CD14-positive monocyte (primary cell): ENCODE measurements around the gene MS4A4A. TPM values are rescaled to one million over a fixed set of nuclear protein-coding genes. Genes with fewer than 3 reads are reported as not detected.

Experiments
- DNase-seq, 3 donors: peaks; one replicate each; pipeline ENCODE4 v3.0.0-alpha.2; 2011 to 2022
- H2AFZ ChIP-seq: 2 replicates; pipeline ENCODE4 v1.6.0; 2012; ENCODE audit warnings: mild to moderate bottlenecking, low read depth, low read length, inconsistent platforms; ENCODE audit not compliant: insufficient read depth, poor library complexity, severe bottlenecking
- H3K27ac ChIP-seq, 2 donors: 1 replicate in 1 of 2; 2 replicates in 1 of 2; pipeline ENCODE4 v1.5.1; 2012 to 2013; ENCODE audit warnings: low read length in 2 of 2, control low read depth in 1 of 2, inconsistent platforms in 1 of 2, low read depth in 1 of 2, mild to moderate bottlenecking in 1 of 2
- H3K27me3 ChIP-seq, 2 donors: one replicate each; pipeline versions ENCODE4 v1.6.0 to v1.6.1; 2011 to 2013; ENCODE audit warnings: low read length in 2 of 2; ENCODE audit not compliant: control insufficient read depth in 2 of 2, insufficient read depth in 2 of 2
- H3K36me3 ChIP-seq, 2 donors: replicated peaks in 1 of 2; 1 replicate in 1 of 2; 2 replicates in 1 of 2; pipeline versions ENCODE4 v1.5.1 to v1.6.1; 2012 to 2013; ENCODE audit warnings: low read length in 2 of 2, control low read depth in 1 of 2, inconsistent platforms in 1 of 2, mild to moderate bottlenecking in 1 of 2; ENCODE audit not compliant: insufficient read depth in 2 of 2, control insufficient read depth in 1 of 2
- H3K4me1 ChIP-seq, 2 donors: 1 replicate in 1 of 2; 2 replicates in 1 of 2; pipeline versions ENCODE4 v1.5.1 to v1.6.1; 2012 to 2013; ENCODE audit warnings: low read length in 2 of 2, control low read depth in 1 of 2, inconsistent platforms in 1 of 2, mild to moderate bottlenecking in 1 of 2, moderate library complexity in 1 of 2; ENCODE audit not compliant: insufficient read depth in 2 of 2, control insufficient read depth in 1 of 2
- H3K4me2 ChIP-seq: replicated peaks from 2 replicates; pipeline ENCODE3; 2012; ENCODE audit warnings: low read length, moderate library complexity, mild to moderate bottlenecking; ENCODE audit not compliant: poor library complexity, severe bottlenecking; ENCODE audit errors: extremely low read depth
- H3K4me3 ChIP-seq, 3 experiments: fragments of 200-600 bp in 1 of 3; sonication (generic) in 1 of 3; replicated peaks in 1 of 3; 1 replicate in 2 of 3; 2 replicates in 1 of 3; pipeline ENCODE4 v1.5.1; 2011 to 2013; ENCODE audit warnings: low read length in 3 of 3, mild to moderate bottlenecking in 3 of 3, control low read depth in 2 of 3, low read depth in 2 of 3, inconsistent platforms in 1 of 3, moderate library complexity in 1 of 3
- H3K79me2 ChIP-seq: 2 replicates; pipeline ENCODE4 v1.6.0; 2012; ENCODE audit warnings: mild to moderate bottlenecking, control low read depth, inconsistent platforms, low read length, moderate library complexity; ENCODE audit not compliant: insufficient read depth
- H3K9ac ChIP-seq: 2 replicates; pipeline ENCODE4 v1.6.0; 2017; ENCODE audit warnings: low read length, mild to moderate bottlenecking; ENCODE audit not compliant: insufficient read depth, poor library complexity, severe bottlenecking
- H3K9me3 ChIP-seq, 2 donors: replicated peaks in 1 of 2; 1 replicate in 1 of 2; 2 replicates in 1 of 2; pipeline versions ENCODE4 v1.5.1 to v1.6.1; 2012 to 2013; ENCODE audit warnings: low read length in 2 of 2, control low read depth in 1 of 2; ENCODE audit not compliant: control insufficient read depth in 1 of 2, insufficient read depth in 1 of 2
- H4K20me1 ChIP-seq: 2 replicates; pipeline ENCODE4 v1.6.0; 2012; ENCODE audit warnings: mild to moderate bottlenecking, low read length, control low read depth, moderate library complexity; ENCODE audit not compliant: insufficient read depth
- H3K27ac Mint-ChIP-seq, 7 donors: one replicate each; pipeline ENCODE4 v1.8.0; 2020; ENCODE audit warnings: mild to moderate bottlenecking in 7 of 7, mixed read lengths in 7 of 7, moderate library complexity in 6 of 7, inconsistent platforms in 2 of 7
- H3K27me3 Mint-ChIP-seq, 3 donors: one replicate each; pipeline ENCODE4 v1.8.0; 2021 to 2022; ENCODE audit warnings: low read depth in 3 of 3, mild to moderate bottlenecking in 3 of 3, mixed read lengths in 3 of 3, moderate library complexity in 3 of 3, inconsistent platforms in 1 of 3
- H3K36me3 Mint-ChIP-seq, 2 donors: one replicate each; pipeline ENCODE4 v1.8.0; 2020; ENCODE audit warnings: mixed read lengths in 2 of 2, inconsistent platforms in 1 of 2, mild to moderate bottlenecking in 1 of 2
- H3K4me1 Mint-ChIP-seq: one replicate; pipeline ENCODE4 v1.8.0; 2020; ENCODE audit warnings: mild to moderate bottlenecking, mixed read lengths
- H3K4me3 Mint-ChIP-seq, 2 donors: one replicate each; pipeline ENCODE4 v1.8.0; 2020; ENCODE audit warnings: mild to moderate bottlenecking in 2 of 2, mixed read lengths in 2 of 2, moderate library complexity in 1 of 2
- H3K9me3 Mint-ChIP-seq, 7 donors: one replicate each; pipeline ENCODE4 v1.8.0; 2020 to 2022; ENCODE audit warnings: mixed read lengths in 7 of 7, mild to moderate bottlenecking in 6 of 7, moderate library complexity in 6 of 7, inconsistent platforms in 2 of 7
- CTCF ChIP-seq: fragments of 200-600 bp; IDR thresholded peaks from one replicate; pipeline ENCODE4 v1.8.0; 2022; ENCODE audit warnings: antibody characterized with exemption, mild to moderate bottlenecking
- WGBS: methylation state at CpG from one replicate; pipeline ENCODE4 v1.1.5; 2013; ENCODE audit warnings: missing lambda C conversion rate; ENCODE audit not compliant: insufficient coverage; 5-methylcytosine and 5-hydroxymethylcytosine counted together
- intact Hi-C, 2 donors: fragments of 100-400 bp; cut with micrococcal nuclease; formaldehyde crosslinking; loops; one replicate each; pipeline versions ENCODE4 v1.15.0 to v1.15.1; 2023
- polyA plus RNA-seq, 3 donors: library from polyadenylated mRNA; depleted of rRNA in 1 of 3; unstranded in 2 of 3; stranded (reverse) in 1 of 3; fragments of 300-500 nt in 2 of 3; fragments of >200 nt in 1 of 3; fragmentation: Illumina TruSeq in 2 of 3; gene quantifications; 1 replicate in 2 of 3; 2 replicates in 1 of 3; pipeline ENCODE4 v1.2.3, GENCODE V29; 2012 to 2021

The MS4A4A gene
- polyA plus RNA-seq, 3 donors = 19.2 to 41.8 (median 27.4) TPM

- Histone ChIP-seq H4K20me1 (no peaks in the 10 kb centered on the region), H3K9ac (no peak overlapping the region), H3K9me3 (no peaks in the 10 kb centered on the region), H3K79me2 (no peaks in the 10 kb centered on the region), H3K36me3 (no peaks in the 10 kb centered on the region), H3K27ac (no peak overlapping the region), H2AFZ (no peak overlapping the region), H3K4me2 (no peak overlapping the region), H3K4me1 (peaks cover 27 to 29% of the 10 kb centered on the region in 2 donors), H3K4me3 (no peak overlapping the region), H3K27me3 (no peaks in the 10 kb centered on the region)
- no peak for DNase-seq
- no peak overlapping the region for H3K27ac Mint-ChIP-seq
- no peaks in the 10 kb centered on the region for H3K27me3 Mint-ChIP-seq
- H3K9me3 Mint-ChIP-seq = no peaks in the 10 kb centered on the region
- peaks cover 25% of the 10 kb centered on the region for H3K4me1 Mint-ChIP-seq
- 75% methylated on average over 1 of the region's 2 CpGs for WGBS
- no peak for TF ChIP-seq CTCF
- H3K4me3 Mint-ChIP-seq = no peak overlapping the region
- H3K36me3 Mint-ChIP-seq = no peaks in the 10 kb centered on the region
- intact Hi-C loops = no loop called here
These were observed 57.6 kb downstream of the MS4A4A start for GRCh38 chr11:60338053-60338452.

- no peak overlapping the region for H3K4me3 ChIP-seq
- Mint-ChIP-seq H3K4me1 (peaks cover 14% of the 10 kb centered on the region), H3K36me3 (no peaks in the 10 kb centered on the region), H3K9me3 (no peaks in the 10 kb centered on the region), H3K4me3 (no peak overlapping the region), H3K27ac (no peak overlapping the region), H3K27me3 (no peaks in the 10 kb centered on the region)
- H3K36me3 ChIP-seq = no peaks in the 10 kb centered on the region
- no peaks in the 10 kb centered on the region for H3K27me3 ChIP-seq
- H3K9ac ChIP-seq = no peak overlapping the region
- no peak overlapping the region for H3K4me2 ChIP-seq
- WGBS = no CpG with 5 or more reads among the region's 3 CpGs
- no peaks in the 10 kb centered on the region for H3K9me3 ChIP-seq
- H3K4me1 ChIP-seq = peaks cover 15 to 16% of the 10 kb centered on the region in 2 donors
- no peak for TF ChIP-seq CTCF
- no peak for DNase-seq
- no peaks in the 10 kb centered on the region for H4K20me1 ChIP-seq
- intact Hi-C loops = no loop called here
- H3K79me2 ChIP-seq = no peaks in the 10 kb centered on the region
- no peak overlapping the region for H2AFZ ChIP-seq
- H3K27ac ChIP-seq = no peak overlapping the region
These were observed 58.9 kb downstream of the MS4A4A start for GRCh38 chr11:60339356-60339755.
